Hepatocyte (in vitro differentiated cells): ENCODE results near the gene IKZF2. TPM values are rescaled to one million over a fixed set of nuclear protein-coding genes. Genes with fewer than 3 reads are reported as not detected.

Experiments used
- DNase-seq: peaks from one replicate; pipeline ENCODE4 v3.0.0-alpha.2; 2016; ENCODE audit warnings: low spot score
- H2AFZ ChIP-seq: fragments of 200-600 bp; sonication (generic); 2 replicates; pipeline ENCODE4 v1.6.0; 2016; ENCODE audit warnings: antibody characterized with exemption, mild to moderate bottlenecking
- H3K27ac ChIP-seq: fragments of 200-600 bp; sonication (generic); 2 replicates; pipeline ENCODE4 v1.5.1; 2016; ENCODE audit warnings: mild to moderate bottlenecking
- H3K27me3 ChIP-seq: fragments of 200-600 bp; sonication (generic); 2 replicates; pipeline ENCODE4 v1.6.1; 2016
- H3K36me3 ChIP-seq: fragments of 200-600 bp; sonication (generic); replicated peaks from 2 replicates; pipeline ENCODE4 v1.5.1; 2016; ENCODE audit warnings: low read depth; ENCODE audit not compliant: insufficient read depth
- H3K4me1 ChIP-seq: fragments of 200-600 bp; sonication (generic); 2 replicates; pipeline ENCODE4 v1.5.1; 2016; ENCODE audit warnings: mild to moderate bottlenecking, moderate library complexity; ENCODE audit not compliant: insufficient read depth
- H3K4me2 ChIP-seq: fragments of 200-600 bp; sonication (generic); 2 replicates; pipeline ENCODE4 v1.6.0; 2016
- H3K4me3 ChIP-seq: fragments of 200-600 bp; sonication (generic); 2 replicates; pipeline ENCODE4 v1.5.1; 2016; ENCODE audit warnings: mild to moderate bottlenecking
- H3K79me2 ChIP-seq: fragments of 200-600 bp; sonication (generic); 2 replicates; pipeline ENCODE4 v1.6.0; 2017; ENCODE audit warnings: mild to moderate bottlenecking
- H3K9me2 ChIP-seq: fragments of 200-600 bp; sonication (generic); replicated peaks from 2 replicates; pipeline ENCODE4 v1.6.0; 2017; ENCODE audit warnings: mild to moderate bottlenecking; ENCODE audit not compliant: insufficient read depth
- H3K9me3 ChIP-seq: fragments of 200-600 bp; sonication (generic); 2 replicates; pipeline ENCODE4 v1.5.1; 2016; ENCODE audit warnings: low read depth, mild to moderate bottlenecking
- H4K20me1 ChIP-seq: fragments of 200-600 bp; sonication (generic); 2 replicates; pipeline ENCODE4 v1.6.0; 2016; ENCODE audit warnings: mild to moderate bottlenecking; ENCODE audit not compliant: insufficient read depth, poor library complexity, severe bottlenecking
- EZH2 ChIP-seq: fragments of 200-600 bp; sonication (generic); IDR thresholded peaks from 2 replicates; pipeline ENCODE4 v1.6.1; 2016; ENCODE audit warnings: antibody characterized with exemption, mild to moderate bottlenecking, borderline replicate concordance
- EZH2phosphoT487 ChIP-seq: fragments of 200-600 bp; sonication (generic); IDR thresholded peaks from one replicate; pipeline ENCODE4 v1.6.1; 2018; ENCODE audit warnings: antibody characterized with exemption, mild to moderate bottlenecking, low read depth, moderate library complexity; ENCODE audit not compliant: unreplicated experiment, severe bottlenecking
- WGBS: methylation state at CpG from one replicate; pipeline ENCODE4 v1.1.6; 2016; ENCODE audit warnings: low lambda C conversion rate; ENCODE audit errors: missing lambda C conversion rate; 5-methylcytosine and 5-hydroxymethylcytosine counted together
- polyA plus RNA-seq: library from polyadenylated mRNA; unstranded; fragments of >200 nt; fragmentation: Nextera tagmentation; extraction: Ambion mirVana; gene quantifications from 2 replicates; pipeline ENCODE4 v1.2.1, GENCODE V29; 2016
- total RNA-seq: library from RNA; depleted of rRNA; stranded (reverse); fragments of >200 nt; gene quantifications from 2 replicates; pipeline ENCODE4 v1.2.3, GENCODE V29; 2014
- TF ChIP-seq, protein P1 (sequence below): fragments of 200-600 bp; sonication (generic); IDR thresholded peaks from 2 replicates; pipeline ENCODE4 v1.5.1; 2016; ENCODE audit warnings: antibody characterized with exemption, mild to moderate bottlenecking; ENCODE audit not compliant: poor library complexity

Gene IKZF2
- total and polyA plus RNA-seq, 2 experiments from 2014 or later, result 1.4 to 13.1 TPM

- no peak for TF ChIP-seq EZH2phosphoT487
- TF ChIP-seq, protein P1, sequence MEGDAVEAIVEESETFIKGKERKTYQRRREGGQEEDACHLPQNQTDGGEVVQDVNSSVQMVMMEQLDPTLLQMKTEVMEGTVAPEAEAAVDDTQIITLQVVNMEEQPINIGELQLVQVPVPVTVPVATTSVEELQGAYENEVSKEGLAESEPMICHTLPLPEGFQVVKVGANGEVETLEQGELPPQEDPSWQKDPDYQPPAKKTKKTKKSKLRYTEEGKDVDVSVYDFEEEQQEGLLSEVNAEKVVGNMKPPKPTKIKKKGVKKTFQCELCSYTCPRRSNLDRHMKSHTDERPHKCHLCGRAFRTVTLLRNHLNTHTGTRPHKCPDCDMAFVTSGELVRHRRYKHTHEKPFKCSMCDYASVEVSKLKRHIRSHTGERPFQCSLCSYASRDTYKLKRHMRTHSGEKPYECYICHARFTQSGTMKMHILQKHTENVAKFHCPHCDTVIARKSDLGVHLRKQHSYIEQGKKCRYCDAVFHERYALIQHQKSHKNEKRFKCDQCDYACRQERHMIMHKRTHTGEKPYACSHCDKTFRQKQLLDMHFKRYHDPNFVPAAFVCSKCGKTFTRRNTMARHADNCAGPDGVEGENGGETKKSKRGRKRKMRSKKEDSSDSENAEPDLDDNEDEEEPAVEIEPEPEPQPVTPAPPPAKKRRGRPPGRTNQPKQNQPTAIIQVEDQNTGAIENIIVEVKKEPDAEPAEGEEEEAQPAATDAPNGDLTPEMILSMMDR, result peak; percentile 45
- Histone ChIP-seq H3K79me2 (peaks cover 9% of the 10 kb centered on the region), H3K27me3 (no peaks in the 10 kb centered on the region), H4K20me1 (no peaks in the 10 kb centered on the region), H3K36me3 (peaks cover 2% of the 10 kb centered on the region), H3K4me2 (peak overlapping the region; percentile 85), H3K4me3 (peak overlapping the region; percentile 94), H3K27ac (peak overlapping the region; percentile 98), H3K4me1 (peaks cover 4% of the 10 kb centered on the region), H3K9me3 (no peaks in the 10 kb centered on the region), H3K9me2 (no peaks in the 10 kb centered on the region), H2AFZ (peak overlapping the region; percentile 95)
- peak; percentile 84 for DNase-seq
- WGBS, result 3% methylated on average over 28 of the region's 39 CpGs
These were observed 818 bp upstream of the IKZF2 start for GRCh38 chr2:213152065-213152794.

DNA sequence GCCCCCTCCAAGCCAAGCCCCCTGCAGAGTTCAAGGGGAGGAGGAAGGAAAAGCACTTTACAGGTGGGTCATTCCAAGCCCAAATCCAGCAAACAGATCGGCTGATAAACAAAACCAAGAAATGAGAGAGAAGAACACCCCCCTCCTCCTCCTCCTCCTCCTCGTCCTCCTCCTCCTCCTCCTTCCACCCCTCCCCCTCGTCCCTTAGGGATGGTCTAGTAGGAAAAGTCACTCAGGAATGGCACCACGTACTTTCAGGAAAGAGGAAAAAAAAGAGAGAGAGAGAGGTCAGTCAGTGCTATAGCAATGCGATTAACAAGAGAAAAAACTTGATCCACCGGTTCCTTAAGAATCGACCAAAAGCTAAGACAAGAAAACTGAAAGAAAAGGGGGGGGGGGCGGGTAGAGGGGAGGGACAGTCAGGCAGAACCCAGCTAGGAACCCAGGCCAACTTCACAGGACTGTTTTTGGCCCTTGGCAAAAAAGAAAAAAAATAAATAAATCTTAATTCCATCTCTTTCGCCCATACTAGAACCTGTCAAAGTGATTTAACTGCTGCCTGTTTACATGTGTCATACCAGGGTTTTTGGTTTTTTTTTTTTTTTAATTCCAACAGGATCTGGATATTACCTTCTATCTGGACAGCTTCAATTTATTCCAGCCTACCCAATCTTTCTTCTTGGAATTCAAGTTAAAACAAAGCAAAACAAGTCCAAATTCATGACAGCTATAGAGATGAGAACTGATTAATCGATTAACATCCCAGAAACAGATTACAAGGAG lies 906 bp downstream of the IKZF2 start:
- DNase-seq, result peak; percentile 43
- TF ChIP-seq EZH2phosphoT487 (no peak), EZH2 (no peak)
- TF ChIP-seq, protein P1, result no peak
- H4K20me1 ChIP-seq, result no peaks in the 10 kb centered on the region
- peaks cover 9% of the 10 kb centered on the region for H3K79me2 ChIP-seq
- peak overlapping the region; percentile 76 for H3K4me3 ChIP-seq
- no peaks in the 10 kb centered on the region for H3K9me3 ChIP-seq
- H3K27me3 ChIP-seq, result no peaks in the 10 kb centered on the region
- H3K27ac ChIP-seq, result peak overlapping the region; percentile 76
- H3K9me2 ChIP-seq, result no peaks in the 10 kb centered on the region
- H3K4me2 ChIP-seq, result peak overlapping the region; percentile 86
- H3K4me1 ChIP-seq, result peaks cover 4% of the 10 kb centered on the region
- H3K36me3 ChIP-seq, result peaks cover 4% of the 10 kb centered on the region
- H2AFZ ChIP-seq, result peak overlapping the region; percentile 91
- 8% methylated on average over 9 of the region's 10 CpGs for WGBS

DNA sequence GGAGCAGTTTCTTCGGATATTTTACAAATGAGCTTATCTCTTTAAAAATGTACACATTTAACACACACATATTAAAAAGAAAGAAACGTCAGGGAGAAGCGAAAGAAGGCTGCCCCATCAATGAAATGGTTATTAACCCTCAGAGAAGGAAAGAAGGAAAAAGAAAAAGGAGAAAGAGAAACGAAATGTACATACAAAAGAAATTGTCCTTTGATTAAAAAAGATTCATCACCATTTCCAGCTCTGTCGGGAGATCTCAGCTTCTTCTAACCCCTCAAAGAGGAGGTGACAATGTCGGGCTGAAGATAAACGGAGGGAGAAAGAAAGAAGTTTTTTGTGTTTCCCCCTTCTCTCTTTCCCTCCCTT lies 1.5 kb downstream of the IKZF2 start:
- TF ChIP-seq EZH2 (no peak), EZH2phosphoT487 (no peak)
- TF ChIP-seq, protein P1, result no peak
- WGBS, result 1% methylated on average over 7 of the region's 7 CpGs
- peaks cover 4% of the 10 kb centered on the region for H3K4me1 ChIP-seq

More for the DNA sequence above, 1.5 kb downstream of the IKZF2 start:
- Histone ChIP-seq H3K4me3 (peak overlapping the region; percentile 76), H4K20me1 (no peaks in the 10 kb centered on the region), H3K79me2 (peaks cover 9% of the 10 kb centered on the region), H3K4me2 (peak overlapping the region; percentile 86), H3K9me2 (no peaks in the 10 kb centered on the region), H3K9me3 (no peaks in the 10 kb centered on the region), H3K27me3 (no peaks in the 10 kb centered on the region), H3K36me3 (peaks cover 4% of the 10 kb centered on the region), H2AFZ (peak overlapping the region; percentile 91), H3K27ac (peak overlapping the region; percentile 76)
- DNase-seq, result no peak
